Activated CD4-positive, alpha-beta T cell treated with anti-CD3 and anti-CD28 coated beads, Interleukin-2, amount 50 U/mL, for 1 hour (primary cell): ENCODE measurements around the gene CLPX.
"Not testable (repeated sequence)": the region's sequence is repeated elsewhere in the genome, so short reads cannot be mapped to it uniquely, and the experiment has no call there.

Experiments
- DNase-seq: peaks from one replicate; pipeline ENCODE4 v3.0.0-alpha.2; 2020

The CLPX gene

DNA sequence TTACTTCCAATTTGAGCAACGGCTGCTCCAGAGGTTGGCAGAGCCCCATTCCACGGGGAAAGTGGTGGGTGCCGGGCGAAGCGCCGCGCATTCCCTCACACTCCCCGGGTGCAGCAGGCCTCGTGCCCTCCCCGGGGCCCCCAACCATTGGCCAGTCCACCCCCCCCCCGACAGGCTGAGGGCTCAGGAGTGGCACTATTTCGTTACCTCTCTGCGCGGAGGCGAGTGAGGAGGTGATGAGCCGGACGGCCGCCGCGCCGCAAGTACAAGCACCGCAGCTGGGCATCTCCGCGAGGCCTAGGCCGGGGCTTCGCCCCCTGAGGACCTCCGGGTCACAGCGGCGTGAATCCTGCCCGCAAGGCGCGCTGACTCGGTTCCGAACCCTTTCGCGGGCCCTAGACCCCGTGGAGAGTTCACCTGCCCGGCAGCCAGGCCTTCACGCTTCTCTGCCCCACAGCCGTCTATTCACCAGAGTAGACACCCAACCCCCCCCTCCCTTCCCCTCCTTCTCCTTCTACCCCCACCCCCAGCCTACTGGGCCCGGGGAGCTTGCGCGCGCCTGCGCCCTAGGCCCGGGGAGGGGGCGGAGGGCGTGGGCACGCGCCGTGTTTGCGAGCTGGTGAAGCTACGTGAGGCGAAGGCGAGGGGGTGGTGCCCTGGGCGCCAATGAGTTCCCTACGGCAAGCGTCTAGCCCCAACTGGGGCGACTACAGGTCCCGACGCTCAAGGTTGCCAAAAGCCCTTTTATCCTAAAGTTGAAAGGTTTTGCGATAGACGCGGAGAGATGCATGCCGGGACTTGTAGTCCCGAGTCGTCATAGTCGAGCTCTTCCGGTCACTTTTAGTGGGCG lies at the start of gene CLPX:
CLPX (minus strand) TSS at position 475 of the 850 bp plus-strand sequence; CDS start at position 286, 189 bp downstream.
- peak; percentile 91 for DNase-seq

DNA sequence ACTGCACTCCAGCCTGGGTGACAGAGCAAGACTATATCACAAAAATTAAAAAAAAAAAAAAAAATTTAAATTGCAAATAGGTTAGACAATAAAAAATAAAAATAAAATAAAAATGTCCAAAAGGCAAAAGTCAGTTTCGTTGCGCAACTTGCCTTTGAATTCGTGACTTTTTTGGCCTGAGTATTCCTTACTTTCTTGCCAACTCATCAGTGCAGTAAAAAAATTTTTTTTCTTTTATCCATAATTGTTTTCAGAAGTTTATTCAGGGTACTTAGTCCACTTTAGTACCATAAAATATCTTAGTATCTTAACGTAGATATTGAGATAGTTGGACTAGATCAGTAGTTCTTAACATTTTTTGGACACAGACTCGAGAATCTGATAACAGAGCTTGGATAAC lies 48.6 kb upstream of the CLPX start:
- no peak for DNase-seq

DNA sequence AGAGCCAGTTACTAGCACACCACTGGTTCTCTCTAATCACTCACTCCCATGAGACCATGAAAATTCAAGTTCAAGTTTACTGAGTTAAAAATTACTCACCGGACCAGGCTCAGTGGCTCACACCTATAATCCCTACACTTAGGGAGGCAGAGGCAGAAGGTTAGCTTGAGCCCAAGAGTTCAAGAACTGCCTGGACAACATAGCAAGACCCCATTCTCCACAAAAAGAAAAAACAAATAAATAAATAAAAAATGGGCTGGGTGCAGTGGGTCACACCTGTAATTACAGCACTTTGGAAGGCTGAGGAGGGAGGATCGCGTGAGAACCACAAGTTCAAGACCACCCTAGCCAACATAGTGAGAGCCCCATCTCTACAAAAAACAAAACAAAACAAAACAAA lies 47.4 kb upstream of the CLPX start:
- no peak for DNase-seq

DNA sequence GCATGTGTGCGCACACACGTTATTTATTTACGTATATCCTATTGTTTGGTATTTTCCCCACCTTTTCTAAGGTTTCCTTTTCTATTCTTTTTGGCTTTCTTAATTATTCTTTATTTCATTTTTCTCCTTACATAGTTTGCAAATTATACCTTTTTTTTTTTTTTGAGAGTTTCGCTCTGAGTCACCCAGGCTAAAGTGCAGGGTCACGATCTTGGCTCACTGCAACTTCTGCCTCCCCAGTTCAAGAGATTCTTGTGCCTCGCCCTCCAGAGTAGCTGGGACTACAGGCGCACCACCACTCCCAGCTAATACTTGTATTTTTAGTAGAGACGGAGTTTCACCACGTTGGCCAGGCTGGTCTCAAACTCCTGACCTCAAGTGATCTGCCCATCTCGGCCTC lies 46.2 kb upstream of the CLPX start:
- no peak for DNase-seq

DNA sequence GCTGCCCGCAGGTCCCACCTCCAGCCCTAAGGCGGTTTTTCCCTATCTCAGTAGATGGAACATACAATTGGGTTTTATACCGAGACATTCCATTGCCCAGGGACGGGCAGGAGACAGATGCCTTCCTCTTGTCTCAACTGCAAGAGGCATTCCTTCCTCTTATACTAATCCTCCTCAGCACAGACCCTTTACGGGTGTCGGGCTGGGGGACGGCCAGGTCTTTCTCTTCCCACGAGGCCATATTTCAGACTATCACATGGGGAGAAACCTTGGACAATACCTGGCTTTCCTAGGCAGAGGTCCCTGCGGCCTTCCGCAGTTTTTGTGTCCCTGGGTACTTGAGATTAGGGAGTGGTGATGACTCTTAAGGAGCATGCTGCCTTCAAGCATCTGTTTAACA lies 41.8 kb upstream of the CLPX start:
- DNase-seq = not testable (repeated sequence)

DNA sequence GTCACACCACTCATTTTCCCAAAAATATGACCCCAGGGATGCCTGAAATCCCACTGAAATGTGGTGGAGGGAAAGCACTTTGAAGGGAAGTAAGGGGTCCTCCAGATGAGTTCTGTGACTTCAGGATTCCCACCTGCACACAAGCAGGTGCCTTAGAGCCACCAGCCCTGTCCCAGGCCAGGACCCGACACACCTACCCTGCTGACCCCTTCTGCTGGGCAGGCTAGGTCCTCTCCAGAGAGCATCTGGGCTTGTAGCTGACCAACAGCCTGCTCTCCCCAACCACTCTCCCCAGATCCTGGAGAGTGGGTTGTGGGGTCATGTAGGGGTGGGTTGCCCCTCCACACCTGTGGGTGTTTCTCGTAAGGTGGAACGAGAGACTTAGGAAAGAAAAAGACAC lies 41.1 kb upstream of the CLPX start:
- DNase-seq = no peak

DNA sequence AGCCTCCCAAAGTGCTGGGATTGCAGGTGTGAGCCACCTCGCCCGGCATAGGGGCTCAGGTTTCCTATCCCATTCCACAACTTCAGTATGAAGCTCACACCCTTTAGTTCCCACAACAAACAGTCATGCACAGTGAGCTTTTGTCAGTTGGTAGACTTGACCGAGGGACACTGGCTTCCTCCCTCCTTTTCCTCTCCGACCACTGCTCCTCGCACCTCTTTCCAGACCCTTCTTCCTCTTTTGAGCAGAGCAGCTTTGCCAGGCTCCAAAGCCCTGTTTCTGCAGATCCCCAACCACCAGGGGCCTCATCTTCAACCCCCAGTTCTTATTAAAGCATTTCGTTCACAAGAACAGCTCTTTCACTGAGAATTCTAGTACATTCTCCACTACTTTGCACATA lies 38.9 kb upstream of the CLPX start:
- DNase-seq = no peak

DNA sequence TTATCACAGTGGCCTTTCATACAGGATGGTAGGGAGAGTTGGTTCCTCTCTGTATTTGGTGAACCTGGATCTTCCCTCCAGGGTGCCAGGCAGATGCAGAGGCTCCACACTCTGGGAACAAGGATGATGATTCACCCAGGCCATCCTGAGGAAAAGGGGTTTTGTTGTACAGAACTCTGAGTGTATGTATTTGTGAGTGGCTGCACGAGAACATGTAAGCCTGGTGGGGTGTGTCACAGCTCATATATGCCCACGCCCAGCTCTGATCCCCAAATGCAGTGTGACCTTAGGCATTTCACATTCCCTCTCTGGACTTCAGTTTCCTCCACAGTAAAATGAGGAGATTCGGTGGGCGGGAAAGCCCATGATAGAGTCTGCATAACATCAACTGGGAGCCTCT lies 37.7 kb upstream of the CLPX start:
- DNase-seq = no peak

DNA sequence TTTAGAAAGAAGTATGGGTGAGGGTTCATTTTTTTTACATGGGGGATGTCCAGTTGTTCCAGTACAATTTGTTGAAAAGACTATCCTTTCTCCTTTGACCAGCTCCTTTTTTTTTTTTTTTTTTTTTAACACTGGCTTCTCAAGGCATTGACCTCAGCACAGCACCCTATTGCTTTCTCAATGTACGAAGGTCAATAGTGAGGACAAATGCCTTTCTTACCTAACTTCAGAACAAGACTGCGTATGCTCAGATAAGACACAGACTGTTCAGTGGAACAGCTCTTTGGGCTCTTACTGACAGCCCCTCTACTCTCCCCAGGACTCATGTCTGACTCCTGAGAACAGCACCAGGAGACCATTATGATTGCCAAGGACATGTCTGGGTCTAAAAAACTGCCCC lies 36.6 kb upstream of the CLPX start:
- DNase-seq = no peak

DNA sequence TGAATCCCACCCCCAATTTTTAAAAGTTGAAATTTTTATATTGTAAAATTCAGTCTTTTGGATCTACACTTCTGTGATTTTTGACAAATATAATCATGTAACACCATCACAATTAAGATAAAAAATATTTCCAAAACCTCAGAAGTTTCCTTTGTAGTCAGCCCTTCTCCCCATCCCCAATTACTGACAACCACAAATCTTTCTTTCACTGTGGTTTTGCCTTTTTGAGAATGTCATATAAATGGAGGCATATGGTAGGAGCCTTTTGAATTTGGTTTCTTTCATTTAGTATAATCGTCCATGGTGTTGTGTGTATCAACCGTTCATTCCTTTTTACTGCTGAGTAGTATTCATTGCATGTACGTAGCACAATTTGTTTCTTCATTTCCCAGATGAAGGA lies 34.0 kb upstream of the CLPX start:
- no peak for DNase-seq

DNA sequence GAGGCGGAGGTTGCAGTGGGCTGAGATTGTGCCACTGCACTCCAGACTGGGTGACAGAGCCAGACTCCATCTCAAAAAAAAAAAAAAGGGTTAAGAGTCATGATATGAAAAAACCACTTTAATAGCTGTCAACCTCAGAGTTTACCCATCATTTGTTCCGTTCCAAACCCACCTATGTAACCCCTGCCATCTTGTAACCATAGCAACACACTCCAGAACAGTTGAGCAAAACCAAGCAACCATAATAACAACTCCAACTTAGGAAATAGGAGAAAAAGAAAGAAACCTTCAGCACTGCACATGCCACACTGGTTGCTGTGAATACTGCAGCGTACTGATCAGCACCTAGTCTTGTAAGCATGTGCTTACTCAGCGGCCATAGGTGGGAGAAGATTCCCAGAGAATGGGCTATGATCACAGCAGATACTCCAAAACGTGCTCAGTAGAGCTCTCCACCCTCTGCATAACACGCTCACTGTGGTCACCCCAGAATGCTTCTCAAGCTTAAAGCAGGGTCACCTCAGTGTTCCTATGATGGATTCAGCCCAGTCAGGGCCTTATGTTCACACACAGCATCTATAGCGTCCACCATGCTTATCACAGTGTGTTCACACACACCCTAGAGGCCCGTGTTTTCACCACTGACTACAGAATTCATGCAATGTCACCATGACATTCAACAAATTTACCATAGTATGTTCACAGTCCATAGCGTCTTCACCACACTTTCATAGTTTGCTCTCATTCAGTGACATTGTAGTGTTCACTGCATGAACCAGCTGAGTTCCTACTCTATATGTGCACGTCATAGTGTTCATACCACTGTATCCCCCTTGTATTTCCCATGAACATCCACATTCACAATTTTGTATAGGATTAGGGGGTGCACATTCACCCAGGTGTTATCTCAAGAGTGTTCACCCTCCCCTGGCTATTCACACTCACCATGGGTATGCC lies 32.7 kb upstream of the CLPX start:
- DNase-seq = no peak

DNA sequence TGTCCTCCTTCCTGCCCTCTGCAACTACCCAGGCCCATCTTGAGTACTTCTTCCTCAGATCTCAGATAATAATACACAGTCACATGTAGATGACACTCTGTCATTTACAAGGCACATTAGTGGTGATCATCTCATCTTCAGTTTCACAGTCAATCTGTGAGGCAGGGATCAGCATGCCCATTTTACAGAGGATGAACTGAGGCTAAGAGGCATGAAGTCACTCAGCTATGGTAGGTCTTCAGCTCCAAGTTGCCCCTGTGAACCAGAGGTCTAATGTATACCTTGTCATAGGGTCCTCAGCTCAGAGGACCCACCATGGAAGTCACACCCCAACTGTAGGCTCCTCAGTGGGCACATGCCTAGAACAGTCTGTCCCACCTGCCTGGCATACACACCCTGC lies 30.4 kb upstream of the CLPX start:
- no peak for DNase-seq

DNA sequence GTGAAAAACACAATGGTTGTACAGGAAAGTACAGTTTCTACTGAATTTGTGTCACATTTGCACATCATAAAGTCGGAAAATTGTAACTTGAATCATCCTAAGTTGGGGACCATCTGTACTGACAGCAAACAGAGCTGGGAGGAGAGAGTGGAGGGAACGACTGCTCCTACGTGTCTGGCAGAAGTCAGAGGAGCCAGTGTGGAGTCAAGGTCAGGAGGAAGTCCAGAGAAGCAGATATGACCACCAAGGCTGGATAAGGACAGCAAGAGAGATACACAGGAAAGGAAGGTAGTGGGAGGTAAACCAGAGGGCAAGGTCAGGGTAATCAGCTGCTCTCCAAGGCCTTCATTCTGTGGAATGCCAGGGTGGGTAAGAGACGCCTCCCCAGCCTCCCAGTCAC lies 28.9 kb upstream of the CLPX start:
- DNase-seq = no peak

DNA sequence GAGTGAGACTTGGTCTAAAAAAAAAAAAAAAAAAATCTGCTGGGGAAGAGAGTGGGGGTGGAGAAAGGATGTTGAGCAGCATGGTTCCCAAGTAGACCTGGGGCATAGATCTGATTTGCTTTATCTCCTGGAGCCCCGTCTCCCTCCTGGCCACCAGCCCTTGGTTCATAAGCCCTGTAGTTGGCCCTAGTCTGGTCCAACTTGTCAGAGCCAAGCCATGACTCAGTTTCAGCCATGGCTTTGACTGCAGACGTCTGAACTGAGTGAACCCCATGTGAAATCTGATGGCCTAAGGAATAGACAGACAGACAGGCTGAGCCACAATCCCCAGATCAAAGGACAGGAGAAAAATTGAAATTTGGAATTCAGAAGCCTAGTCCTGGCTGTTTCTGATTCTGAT lies 28.1 kb upstream of the CLPX start:
- DNase-seq = no peak

DNA sequence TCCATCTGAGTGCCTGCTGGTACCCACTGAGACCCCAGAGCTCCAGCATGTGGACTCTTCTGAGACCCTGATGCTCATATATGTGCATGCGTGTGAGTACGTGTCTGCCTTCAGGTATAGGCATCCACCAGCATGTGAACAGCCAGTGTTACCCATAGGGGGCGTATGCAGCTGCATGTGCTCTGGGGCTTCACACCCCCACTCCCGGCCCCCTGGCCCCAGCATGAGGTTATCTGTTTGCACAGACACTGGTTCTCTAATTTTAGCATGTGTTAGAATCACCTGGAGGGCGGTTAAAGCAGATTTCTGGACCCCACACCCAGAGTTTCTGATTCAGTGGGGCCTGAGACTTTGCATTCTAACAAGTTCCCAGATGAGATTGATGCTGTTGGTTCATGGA lies 27.0 kb upstream of the CLPX start:
- peak; percentile 21 for DNase-seq

DNA sequence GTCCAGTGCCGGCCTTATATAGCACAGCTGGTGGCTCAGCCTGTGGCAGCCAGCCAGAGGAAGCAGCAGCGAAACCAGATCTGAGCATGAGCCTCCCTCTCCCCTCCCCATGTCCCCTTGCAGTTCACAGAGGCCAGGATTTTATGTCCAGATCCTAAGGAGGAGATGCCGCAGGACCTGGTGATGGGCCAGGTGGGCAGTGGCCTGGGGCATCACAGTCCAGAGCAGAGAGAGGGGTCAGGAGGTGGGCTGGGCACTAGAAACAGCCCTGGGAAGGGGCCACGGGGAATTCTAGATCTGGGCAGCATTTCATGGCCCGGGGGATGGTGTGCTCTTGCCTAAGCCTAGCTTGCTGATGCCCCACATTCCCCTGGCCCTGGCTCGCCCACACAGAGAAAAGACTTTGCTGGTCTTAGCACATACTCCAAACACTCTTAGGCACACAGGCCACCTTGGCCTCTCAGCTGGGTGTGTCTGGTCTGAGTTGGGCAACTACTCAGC lies 26.4 kb upstream of the CLPX start:
- no peak for DNase-seq

DNA sequence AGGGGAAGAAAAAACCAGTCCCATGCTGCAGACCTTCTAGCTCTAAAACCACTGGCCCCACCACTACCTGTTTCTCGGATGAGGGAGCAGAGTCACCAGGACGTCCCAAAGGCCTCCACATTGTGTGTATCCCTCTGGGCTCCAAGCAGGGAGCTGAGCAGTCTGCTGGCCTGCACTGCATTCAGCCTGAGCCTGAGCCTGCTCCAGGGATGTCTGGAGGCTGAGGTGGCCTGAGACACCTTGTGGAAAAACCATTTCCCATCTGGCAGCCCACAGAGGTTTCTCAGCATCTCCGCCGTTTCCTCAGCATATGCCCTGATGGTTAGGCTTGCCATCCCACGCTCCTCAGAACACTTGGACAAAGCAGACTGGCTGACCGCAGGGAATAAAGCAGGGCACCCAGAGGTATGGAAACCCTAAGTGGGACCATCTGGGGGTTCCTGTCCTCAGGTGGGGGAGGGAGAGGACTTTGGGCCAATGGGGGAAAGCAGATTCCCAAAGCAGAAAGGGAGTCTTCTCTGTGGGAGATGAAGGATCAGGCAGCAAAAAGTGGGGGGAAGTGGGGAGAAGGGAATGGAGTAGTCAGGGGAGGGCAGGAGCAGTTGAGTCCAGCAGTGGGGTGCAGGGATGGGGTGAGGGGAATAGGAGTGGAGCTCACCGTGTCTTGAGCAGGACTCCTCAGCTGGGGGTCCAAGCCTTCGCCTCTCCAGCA lies 25.8 kb upstream of the CLPX start, which contains the start of gene CILP:
CILP (minus strand) TSS at position 704 of the 712 bp plus-strand sequence. CDS start 1,718 bp downstream, outside the sequence.
- no peak for DNase-seq

DNA sequence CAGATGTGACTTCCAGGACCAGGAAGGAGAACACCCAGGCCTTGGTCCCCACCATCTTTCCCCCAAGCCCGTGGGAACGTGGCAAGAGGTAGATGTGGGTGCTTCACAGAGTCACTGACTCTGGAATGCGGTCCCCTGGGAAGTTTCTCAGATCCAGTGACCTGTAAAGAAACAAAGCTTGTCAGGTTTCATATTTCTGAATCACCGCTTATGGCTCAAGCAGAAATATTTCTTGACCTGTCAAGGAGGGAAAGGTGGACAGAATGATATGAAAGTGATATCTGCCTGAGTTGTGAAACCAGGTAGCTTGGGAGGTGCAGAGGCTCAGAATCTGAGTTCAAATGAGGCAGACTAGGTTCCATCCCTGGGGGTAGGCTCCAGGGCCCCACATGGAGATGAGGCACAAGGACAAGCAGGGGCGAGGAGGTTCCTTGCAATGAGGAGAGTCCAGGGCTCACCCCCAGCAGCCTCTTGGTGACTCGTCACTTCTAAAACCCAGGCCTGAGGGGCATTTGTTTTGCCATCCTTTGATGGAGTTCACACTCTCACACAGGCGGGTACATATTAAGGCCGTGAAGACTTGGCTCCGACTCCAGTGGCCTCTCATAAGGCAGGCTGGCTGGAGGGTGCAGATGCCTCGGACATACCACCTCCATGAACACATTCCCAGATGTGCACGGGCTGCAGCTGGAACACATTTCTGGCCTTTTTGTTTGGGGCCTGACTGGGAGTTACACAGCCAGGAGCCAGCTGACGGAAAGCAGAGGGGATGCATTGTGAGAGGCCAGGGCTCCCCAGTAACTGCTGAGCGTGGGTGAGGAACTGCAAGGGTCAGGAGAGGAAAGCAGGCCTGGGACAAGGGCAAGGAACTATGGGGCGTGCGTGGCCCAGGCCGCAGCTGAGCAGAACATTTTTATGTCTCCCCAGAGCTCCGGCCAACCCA lies 24.8 kb upstream of the CLPX start:
- DNase-seq = no peak

DNA sequence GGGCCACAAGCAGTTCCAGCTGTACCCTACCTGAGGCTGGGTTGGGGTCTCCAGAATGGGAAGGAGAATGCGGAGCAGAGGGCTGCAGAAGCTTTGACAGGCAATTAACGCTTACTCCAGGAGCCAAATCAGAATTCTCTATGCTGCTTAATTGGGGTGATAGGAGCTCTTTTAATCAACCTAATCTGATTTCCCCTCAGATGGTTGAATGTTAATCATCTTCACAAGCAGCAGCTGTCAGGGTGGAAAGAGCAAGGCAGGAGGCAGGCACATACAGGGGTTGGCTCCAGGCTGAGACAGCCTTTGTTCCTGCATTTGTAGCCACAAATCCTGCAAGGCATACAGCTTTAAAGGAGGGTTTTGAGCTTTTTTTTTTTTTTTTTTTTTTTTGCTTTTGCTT lies 23.5 kb upstream of the CLPX start:
- DNase-seq = no peak

DNA sequence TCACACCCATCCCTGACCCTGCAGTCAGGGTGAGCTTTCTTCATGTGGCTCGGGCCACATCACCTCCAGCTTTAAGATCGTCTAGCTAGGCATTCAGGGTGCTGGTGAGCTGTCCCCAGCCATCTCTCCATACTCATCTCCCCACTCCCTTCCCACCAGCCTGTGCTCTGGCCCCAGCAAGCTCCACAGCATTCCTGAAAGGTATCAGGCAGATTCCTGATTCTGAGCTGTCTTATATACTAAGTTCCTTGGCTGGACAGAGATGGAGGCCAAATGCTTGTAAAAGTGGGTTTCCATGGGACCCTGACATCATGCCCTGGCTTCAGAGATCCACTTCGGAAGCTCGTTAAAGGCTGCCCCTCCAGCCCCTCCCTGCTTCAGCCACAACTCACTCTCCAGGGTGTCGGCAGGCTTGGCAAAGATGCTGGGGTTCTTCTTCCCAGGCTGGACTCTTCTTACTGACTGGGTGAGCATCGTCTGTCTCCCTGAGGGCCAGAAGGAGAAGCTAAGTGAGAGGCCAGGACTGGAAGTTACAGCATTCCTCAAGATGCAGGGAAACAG lies 22.2 kb upstream of the CLPX start:
- DNase-seq = no peak

DNA sequence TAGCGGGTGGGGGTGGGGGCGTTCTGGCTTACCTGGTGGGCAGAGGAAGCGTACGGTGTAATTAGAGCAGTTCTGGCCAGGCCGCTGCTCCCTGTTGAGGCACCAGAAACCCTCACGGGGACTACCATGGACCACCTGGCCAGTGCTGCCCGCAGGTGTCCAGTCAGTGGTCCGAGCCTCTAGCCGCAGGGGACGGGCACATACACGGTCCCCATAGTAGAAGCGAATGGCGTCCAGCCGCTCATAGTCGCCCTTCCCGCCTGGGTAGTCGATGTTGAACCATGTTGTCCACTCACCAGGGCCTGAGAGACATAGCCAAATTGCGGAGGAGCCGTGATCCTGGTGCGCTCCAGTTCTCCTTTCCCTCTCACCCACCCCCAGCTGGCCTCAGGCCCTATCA lies 21.6 kb upstream of the CLPX start:
- no peak for DNase-seq
